SK-N-MC (cell line): Measurements from ENCODE around the gene TTYH2.

Experiments used
- DNase-seq: peaks from one replicate; pipeline ENCODE4 v3.0.0-alpha.2; 2011; ENCODE audit warnings: low read depth, low spot score
- H3K27ac ChIP-seq: fragments of 200-600 bp; sonication (generic); 2 replicates; pipeline ENCODE4 v1.5.1; 2016; ENCODE audit warnings: mixed run types
- H3K36me3 ChIP-seq: fragments of 200-600 bp; sonication (generic); 2 replicates; pipeline ENCODE4 v1.6.1; 2017; ENCODE audit warnings: antibody characterized with exemption, low read length, mixed read lengths; ENCODE audit not compliant: insufficient read depth
- H3K4me3 ChIP-seq: fragments of 200-600 bp; sonication (generic); 2 replicates; pipeline ENCODE4 v1.5.1; 2016
- H3K9ac ChIP-seq: fragments of 200-600 bp; sonication (generic); 2 replicates; pipeline ENCODE4 v1.8.0; 2017; ENCODE audit warnings: mixed run types, mixed read lengths; ENCODE audit not compliant: insufficient read length
- H3K9me3 ChIP-seq: fragments of 200-600 bp; sonication (generic); 2 replicates; pipeline ENCODE4 v1.6.1; 2017; ENCODE audit warnings: low read depth, mild to moderate bottlenecking, antibody characterized with exemption, low read length, moderate library complexity, mixed read lengths
- EZH2 ChIP-seq: fragments of 200-600 bp; sonication (generic); IDR thresholded peaks from one replicate; pipeline ENCODE4 v1.6.1; 2017; ENCODE audit warnings: antibody characterized with exemption
- FOXP2 ChIP-seq: optimal IDR thresholded peaks from 2 replicates; pipeline ENCODE3; 2011; ENCODE audit warnings: mild to moderate bottlenecking, moderate library complexity; ENCODE audit not compliant: insufficient read depth; ENCODE audit errors: extremely low read length, control extremely low read depth
- POLR2AphosphoS5 ChIP-seq: IDR thresholded peaks from 2 replicates; pipeline ENCODE4 v1.6.1; 2012; ENCODE audit warnings: mild to moderate bottlenecking, low read depth, low read length, borderline replicate concordance

TTYH2 gene

DNA sequence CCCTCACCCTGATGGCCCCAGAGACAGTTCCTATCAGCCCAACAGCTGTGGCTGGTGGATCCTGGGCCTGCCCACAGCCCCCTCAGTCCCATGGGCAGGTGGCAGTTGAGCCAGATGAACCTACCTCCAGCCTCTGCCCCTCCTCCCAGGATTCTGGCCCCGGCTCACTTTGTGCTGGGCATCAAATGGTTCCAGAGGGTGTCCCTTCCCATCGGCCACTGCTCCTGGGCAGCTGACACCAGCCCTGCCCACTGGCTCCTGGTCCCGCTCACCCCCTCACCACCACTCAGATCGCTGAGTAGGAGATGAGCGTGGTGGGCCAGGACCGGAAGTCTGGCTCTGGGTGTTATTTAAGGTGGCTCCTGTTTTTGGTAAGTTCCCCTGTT is 2.0 kb downstream of the TTYH2 start:
- Histone ChIP-seq H3K9me3 (no peaks in the 10 kb centered on the region), H3K27ac (no peak overlapping the region), H3K4me3 (no peak overlapping the region), H3K36me3 (peaks cover 13% of the 10 kb centered on the region), H3K9ac (no peak overlapping the region)
- no peak for DNase-seq
- TF ChIP-seq EZH2 = no peak
- TF ChIP-seq POLR2AphosphoS5 = no peak
- TF ChIP-seq FOXP2 = no peak

DNA sequence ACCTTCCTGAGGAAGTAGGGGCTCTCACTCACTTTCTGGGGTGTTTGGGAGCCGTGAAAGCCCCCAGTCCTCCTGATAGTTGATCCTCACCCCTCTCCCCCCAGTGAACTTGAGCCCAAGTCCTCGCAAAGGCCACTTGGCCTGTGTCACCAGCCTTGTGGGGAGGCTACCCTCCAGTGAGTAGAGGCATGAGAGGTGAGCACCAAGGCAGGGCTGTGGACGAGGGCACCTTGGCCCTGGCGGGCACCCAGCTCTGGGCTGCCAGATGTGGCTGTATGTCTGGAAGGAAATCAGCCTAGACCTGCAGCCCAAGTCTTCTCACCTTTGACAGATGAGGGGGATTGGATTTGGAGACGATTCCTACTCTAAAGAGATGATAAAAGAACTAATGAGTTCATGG is 3.1 kb downstream of the TTYH2 start:
- Histone ChIP-seq H3K36me3 (peaks cover 2% of the 10 kb centered on the region; the same call in 1 of the 2 replicates), H3K4me3 (no peak overlapping the region), H3K9me3 (no peaks in the 10 kb centered on the region), H3K9ac (no peak overlapping the region), H3K27ac (no peak overlapping the region)
- no peak for TF ChIP-seq EZH2
- no peak for TF ChIP-seq FOXP2
- TF ChIP-seq POLR2AphosphoS5 = no peak
- no peak for DNase-seq

DNA sequence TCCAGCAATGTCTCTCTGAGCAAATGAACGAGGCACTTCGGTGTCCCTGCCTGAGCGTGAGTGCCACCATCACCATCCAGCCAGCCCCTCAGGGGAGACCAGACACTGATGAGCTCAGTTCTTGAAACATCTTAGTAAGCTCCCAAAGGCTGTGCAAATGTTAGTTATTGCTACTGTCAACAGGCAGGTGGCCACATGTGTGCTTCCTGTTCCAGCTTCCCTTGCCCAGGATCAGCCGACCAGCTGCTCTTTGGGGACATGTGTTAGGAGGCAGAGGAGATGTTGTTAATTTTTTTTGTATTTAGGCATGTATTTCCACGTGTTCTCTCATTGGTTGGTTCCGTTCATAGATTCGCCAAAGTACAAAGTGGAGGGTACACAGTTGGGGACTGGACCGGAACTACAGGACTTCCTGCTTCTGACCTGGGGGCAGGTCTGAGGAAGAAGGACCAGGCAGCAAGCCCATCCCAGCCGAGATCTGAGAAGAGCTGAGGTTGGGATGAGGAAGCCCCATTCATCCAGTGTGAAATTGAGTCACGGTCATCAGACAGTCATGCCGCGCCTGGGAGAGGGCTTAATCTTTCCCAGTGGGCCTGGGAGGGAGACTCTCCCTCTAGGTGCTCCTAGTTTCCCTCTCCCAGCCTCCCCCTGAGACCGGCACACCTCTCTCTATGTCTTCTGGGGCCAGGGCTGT is 3.8 kb downstream of the TTYH2 start:
- H3K36me3 ChIP-seq = no peaks in the 10 kb centered on the region
- H3K4me3 ChIP-seq = no peak overlapping the region
- DNase-seq = no peak
- H3K9me3 ChIP-seq = no peaks in the 10 kb centered on the region
- no peak overlapping the region for H3K27ac ChIP-seq
- TF ChIP-seq FOXP2 (no peak), POLR2AphosphoS5 (no peak), EZH2 (no peak)
- H3K9ac ChIP-seq = no peak overlapping the region

DNA sequence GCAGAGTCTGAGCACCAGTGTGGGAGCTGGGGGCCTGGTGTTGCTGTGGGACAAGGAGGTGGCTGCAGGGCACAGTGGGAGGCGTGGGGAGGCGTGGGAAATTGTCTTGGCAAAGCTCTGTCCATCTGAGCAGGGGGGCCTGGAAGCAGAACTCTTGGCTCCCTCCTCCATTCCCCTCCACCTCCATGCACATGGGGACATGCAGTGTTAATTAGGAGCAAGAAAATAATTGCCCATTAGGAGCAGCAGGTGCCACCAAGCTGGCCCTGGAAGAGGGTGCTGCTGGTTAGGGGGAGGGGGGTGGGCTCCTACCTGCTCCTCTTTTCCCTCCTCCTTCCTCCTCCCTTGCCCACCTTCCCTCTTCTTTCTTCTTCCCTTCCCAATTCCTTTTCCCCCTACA is 4.5 kb downstream of the TTYH2 start:
- Histone ChIP-seq H3K9me3 (no peaks in the 10 kb centered on the region), H3K9ac (no peak overlapping the region), H3K36me3 (no peaks in the 10 kb centered on the region), H3K4me3 (no peak overlapping the region), H3K27ac (no peak overlapping the region)
- TF ChIP-seq FOXP2 (no peak), EZH2 (no peak), POLR2AphosphoS5 (no peak)
- no peak for DNase-seq

DNA sequence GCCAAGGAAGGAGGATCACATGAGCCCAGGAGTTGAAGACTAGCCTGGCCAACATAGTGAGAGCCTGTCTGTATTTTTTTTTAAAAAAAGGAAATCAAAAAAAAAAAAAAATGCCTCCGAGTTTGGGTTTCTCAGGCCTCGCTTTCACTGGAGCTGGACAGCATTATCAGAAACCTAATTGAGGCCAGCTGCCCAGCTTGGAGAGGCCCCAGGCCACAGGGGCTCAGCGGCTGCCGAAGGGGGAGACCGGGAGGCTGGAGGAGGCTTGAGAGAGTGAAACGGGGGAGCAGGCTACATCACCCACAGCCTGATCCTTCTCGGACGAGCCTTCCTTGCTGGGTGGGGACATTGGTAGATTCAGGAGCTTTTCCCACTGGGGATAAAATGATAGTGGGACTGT is 5.1 kb downstream of the TTYH2 start:
- Histone ChIP-seq H3K27ac (no peak overlapping the region), H3K9ac (no peak overlapping the region), H3K4me3 (no peak overlapping the region), H3K36me3 (no peaks in the 10 kb centered on the region), H3K9me3 (no peaks in the 10 kb centered on the region)
- TF ChIP-seq POLR2AphosphoS5 = no peak
- no peak for TF ChIP-seq EZH2
- TF ChIP-seq FOXP2 = no peak
- no peak for DNase-seq

DNA sequence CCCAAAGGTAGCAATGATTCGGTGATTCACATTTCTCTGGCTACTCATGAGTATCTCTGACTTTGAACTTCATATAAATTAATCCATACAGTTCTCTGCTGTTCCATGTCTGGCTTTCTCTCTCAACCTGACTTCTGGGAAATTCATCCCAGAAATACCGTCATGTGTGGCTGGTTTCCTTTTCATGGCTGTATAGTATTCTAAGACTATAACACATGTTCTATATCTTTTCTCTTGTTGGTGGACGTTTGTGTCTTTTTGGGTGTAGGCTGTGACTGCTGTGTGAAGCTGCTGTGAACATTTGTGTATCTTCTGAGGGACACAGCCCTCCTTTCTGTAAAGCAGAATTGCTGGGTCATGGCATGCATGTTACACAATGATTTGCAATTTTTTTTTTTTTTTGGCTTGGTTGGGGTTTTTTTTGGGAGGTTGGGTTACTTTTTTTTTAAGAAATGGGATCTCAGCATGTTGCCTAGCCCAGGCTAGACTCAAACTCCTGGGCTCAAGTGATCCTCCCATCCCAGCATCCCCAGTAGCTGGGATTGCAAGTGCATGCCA is 6.3 kb downstream of the TTYH2 start:
- TF ChIP-seq EZH2 (no peak), FOXP2 (no peak), POLR2AphosphoS5 (no peak)
- no peaks in the 10 kb centered on the region for H3K36me3 ChIP-seq
- no peaks in the 10 kb centered on the region for H3K9me3 ChIP-seq
- no peak overlapping the region for H3K4me3 ChIP-seq
- H3K27ac ChIP-seq = no peak overlapping the region
- H3K9ac ChIP-seq = no peak overlapping the region
- DNase-seq = no peak

DNA sequence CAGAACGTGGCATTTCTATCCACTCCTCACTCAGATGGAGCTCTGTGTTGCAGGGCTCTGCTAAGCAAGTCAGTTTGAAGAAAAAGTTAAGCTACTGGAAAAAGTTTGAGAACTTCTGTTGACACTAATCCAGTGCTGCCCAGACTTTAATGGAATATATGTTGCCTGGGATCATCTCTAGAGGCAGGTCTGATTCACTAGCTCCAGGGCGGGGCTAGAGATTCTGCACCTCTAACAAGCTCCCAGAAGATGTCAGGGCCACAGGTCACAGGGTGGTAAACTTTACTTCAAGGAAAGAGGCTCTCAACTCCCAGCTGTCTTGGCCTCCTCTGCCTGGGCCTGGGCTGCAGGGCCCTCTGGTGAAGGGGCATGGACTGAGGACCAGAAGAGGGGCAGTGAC is 6.8 kb downstream of the TTYH2 start:
- no peak for TF ChIP-seq EZH2
- no peak for TF ChIP-seq FOXP2
- no peak for TF ChIP-seq POLR2AphosphoS5
- H3K36me3 ChIP-seq = no peaks in the 10 kb centered on the region
- no peak overlapping the region for H3K9ac ChIP-seq
- no peaks in the 10 kb centered on the region for H3K9me3 ChIP-seq
- no peak for DNase-seq
- H3K4me3 ChIP-seq = no peak overlapping the region
- H3K27ac ChIP-seq = no peak overlapping the region

DNA sequence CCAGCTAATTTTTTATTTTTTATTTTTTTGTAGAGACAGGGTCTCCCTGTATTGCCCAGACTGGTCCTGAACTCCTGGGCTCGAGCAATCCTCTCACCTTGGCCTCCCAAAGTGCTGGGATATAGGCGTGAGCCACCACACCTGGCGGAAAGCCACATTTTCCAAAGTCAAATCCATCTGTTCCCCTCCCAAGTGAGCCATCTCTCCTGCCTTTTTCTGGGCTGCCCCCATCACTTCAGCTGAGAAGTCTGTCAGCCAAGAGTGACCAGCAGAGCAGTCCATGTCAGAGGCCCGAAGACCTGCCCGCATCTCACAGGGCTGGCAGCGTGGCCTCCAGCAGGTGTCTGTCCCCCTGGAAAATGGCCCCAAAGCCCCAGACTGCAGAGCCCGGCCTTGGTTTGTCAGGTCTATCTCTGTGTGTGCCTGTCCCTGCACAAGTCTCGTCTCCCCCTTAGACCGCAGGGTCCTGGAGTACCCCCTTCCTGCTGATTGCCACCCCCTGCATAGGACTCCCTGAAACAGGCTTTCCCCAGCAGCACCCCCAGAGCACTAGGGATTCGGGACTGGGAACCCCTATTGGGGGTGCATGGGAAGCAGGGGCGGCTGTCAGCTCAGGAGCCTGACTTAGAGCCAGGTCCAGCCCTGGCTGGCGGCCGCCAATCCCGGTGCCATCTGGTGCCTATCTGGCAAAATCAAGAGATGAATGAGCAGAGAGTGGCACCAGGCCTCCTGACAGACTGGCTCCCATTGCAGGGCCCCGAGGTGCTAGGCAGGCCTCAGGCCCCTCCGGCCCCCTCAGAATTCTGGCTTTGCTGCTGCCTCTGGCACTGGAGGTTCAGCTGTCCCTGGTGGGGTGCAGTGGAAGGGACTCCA is 7.8 kb downstream of the TTYH2 start:
- Histone ChIP-seq H3K36me3 (no peaks in the 10 kb centered on the region), H3K27ac (no peak overlapping the region), H3K4me3 (no peak overlapping the region), H3K9me3 (no peaks in the 10 kb centered on the region), H3K9ac (no peak overlapping the region)
- TF ChIP-seq FOXP2 = no peak
- no peak for DNase-seq
